A673 (cell line): ENCODE results near the gene LPCAT2.

Experiments
- CTCF ChIP-seq: fragments of 300-800, 200-600 bp; sonication (generic); conservative IDR thresholded peaks from 2 replicates; pipeline ENCODE4 v1.5.1; 2017; ENCODE audit warnings: low read depth, mild to moderate bottlenecking, antibody characterized with exemption, low read length, moderate library complexity, mixed read lengths
- EZH2 ChIP-seq: fragments of 200-600 bp; sonication (generic); IDR thresholded peaks from 2 replicates; pipeline ENCODE4 v1.6.1; 2017; ENCODE audit warnings: borderline replicate concordance, low read depth, mild to moderate bottlenecking, mixed read lengths, antibody characterized with exemption, low read length; ENCODE audit not compliant: poor library complexity, severe bottlenecking

GRCh38 chr16:55489956-55490265 lies 19.0 kb upstream of the LPCAT2 start:
- TF ChIP-seq CTCF (no peak), EZH2 (no peak)
